ENCODE results near the gene EIF4G2. TPM values are rescaled to one million over a fixed set of nuclear protein-coding genes. Genes with fewer than 3 reads are reported as not detected.

EIF4G2 gene
- total RNA-seq, 1 donor from 2014 or later: 769 TPM

DNA sequence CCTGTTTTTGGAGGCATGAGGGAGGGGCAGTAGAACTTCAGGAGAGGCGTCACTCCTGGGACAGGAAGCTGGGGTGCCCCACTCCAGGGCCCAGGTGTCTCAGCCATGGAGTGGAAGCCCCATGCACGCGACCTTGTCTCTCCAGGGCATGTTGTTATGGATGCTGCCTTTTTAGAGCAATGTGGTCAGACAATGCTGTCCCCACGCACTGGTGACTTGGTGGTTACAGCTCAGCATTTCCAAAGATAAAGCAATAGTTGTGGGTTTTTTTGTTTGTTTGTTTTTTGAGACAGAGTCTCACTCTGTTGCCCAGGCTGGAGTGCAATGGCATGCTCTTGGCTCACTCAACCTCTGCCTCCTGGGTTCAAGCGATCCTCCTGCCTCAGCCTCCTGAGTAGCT lies 22.3 kb downstream of the EIF4G2 start:
- Mint-ChIP-seq H3K4me3 (no peak overlapping the region), H3K27ac (no peak overlapping the region)
- POLR2A ChIA-PET: no interaction called here

DNA sequence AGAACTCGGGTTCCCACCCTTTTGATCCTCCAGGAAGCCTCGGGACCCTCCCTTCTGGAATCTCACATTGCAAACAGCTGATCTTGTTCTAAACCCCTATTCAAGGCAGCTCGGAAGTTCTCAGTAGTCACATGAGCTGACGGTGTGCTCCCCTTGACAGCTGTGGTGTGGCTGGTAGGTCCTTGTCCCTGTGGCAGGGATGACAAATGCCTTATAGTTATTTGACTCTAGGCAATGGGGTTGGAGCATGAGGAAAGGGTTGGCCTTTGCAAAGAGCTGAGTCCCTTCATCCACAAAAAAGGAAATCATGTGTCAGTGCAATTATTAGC lies 23.6 kb downstream of the EIF4G2 start:
- no peak for ATAC-seq (ENCODE audit: low read depth)
- Mint-ChIP-seq H3K36me3 (ENCODE audit: low read depth) (peaks cover 2% of the 10 kb centered on the region), H3K27me3 (no peaks in the 10 kb centered on the region), H3K4me1 (no peaks in the 10 kb centered on the region), H3K27ac (no peak overlapping the region), H3K4me3 (no peak overlapping the region), H3K9me3 (no peaks in the 10 kb centered on the region)
- no peak for DNase-seq
- CTCF ChIA-PET: no interaction called here
- TF ChIP-seq, protein P1, sequence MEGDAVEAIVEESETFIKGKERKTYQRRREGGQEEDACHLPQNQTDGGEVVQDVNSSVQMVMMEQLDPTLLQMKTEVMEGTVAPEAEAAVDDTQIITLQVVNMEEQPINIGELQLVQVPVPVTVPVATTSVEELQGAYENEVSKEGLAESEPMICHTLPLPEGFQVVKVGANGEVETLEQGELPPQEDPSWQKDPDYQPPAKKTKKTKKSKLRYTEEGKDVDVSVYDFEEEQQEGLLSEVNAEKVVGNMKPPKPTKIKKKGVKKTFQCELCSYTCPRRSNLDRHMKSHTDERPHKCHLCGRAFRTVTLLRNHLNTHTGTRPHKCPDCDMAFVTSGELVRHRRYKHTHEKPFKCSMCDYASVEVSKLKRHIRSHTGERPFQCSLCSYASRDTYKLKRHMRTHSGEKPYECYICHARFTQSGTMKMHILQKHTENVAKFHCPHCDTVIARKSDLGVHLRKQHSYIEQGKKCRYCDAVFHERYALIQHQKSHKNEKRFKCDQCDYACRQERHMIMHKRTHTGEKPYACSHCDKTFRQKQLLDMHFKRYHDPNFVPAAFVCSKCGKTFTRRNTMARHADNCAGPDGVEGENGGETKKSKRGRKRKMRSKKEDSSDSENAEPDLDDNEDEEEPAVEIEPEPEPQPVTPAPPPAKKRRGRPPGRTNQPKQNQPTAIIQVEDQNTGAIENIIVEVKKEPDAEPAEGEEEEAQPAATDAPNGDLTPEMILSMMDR (IDR thresholded peaks at IDR 0.05): no peak
- intact Hi-C loops (cut with micrococcal nuclease): no loop called here
- POLR2A ChIA-PET: no interaction called here

More for the DNA sequence above, 22.3 kb downstream of the EIF4G2 start:
- no peaks in the 10 kb centered on the region for H3K36me3 Mint-ChIP-seq (ENCODE audit: low read depth)
- no peak for DNase-seq
- no peaks in the 10 kb centered on the region for H3K9me3 Mint-ChIP-seq
- H3K27me3 Mint-ChIP-seq: no peaks in the 10 kb centered on the region
- ATAC-seq (ENCODE audit: low read depth): no peak
- TF ChIP-seq, protein P1 (IDR thresholded peaks at IDR 0.05): no peak
- intact Hi-C loops (cut with micrococcal nuclease): no loop called here
- no peaks in the 10 kb centered on the region for H3K4me1 Mint-ChIP-seq
- CTCF ChIA-PET: no interaction called here

DNA sequence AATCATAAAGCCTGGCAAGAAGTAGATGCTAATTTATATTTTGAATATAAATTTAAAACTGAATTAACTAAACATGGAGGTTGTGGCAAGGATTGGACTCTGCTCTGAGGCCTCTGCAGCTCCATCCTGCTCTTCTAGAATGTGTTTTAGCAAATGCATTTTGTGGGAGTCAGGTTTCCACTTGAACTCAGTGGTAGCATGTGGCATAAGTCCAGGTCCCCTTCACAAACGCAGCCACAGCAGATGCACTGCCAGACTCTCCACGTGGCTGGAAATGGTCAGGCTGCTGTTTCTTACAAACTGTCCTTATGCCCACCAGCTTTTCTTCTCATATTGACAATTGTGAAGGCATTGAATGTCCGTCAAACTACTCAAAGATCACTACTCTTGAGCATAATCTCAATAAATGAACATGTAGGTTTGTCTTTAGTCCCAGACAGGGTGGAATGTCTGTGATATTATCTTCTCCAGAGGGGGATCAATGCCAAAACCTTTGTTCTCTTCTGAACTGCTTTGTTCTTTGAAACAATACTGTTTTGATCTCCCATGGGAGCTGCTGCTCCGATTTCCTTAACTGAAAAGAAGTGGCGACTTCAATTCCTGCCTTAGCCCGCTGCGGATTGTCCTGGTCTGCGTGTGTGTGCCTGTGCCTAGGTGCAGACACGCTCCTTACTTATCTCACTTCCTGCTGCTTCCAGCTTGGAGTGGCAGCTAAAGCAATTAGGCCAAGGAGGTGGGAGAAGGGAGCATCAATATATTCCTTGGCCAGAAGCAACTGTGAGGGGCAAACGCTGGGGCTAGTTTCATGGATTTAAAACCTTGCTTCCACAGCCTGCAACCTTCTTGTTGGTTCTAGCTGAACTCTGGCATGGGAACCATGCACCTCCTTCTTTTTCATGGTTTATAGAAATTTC lies 24.2 kb downstream of the EIF4G2 start:
- Mint-ChIP-seq H3K4me1 (no peaks in the 10 kb centered on the region), H3K36me3 (ENCODE audit: low read depth) (peaks cover 9% of the 10 kb centered on the region), H3K27ac (no peak overlapping the region), H3K4me3 (no peak overlapping the region), H3K9me3 (no peaks in the 10 kb centered on the region), H3K27me3 (no peaks in the 10 kb centered on the region)
- TF ChIP-seq, protein P1 (IDR thresholded peaks at IDR 0.05): no peak
- ATAC-seq (ENCODE audit: low read depth) (no peak), DNase-seq (no peak)
- ChIA-PET POLR2A (no interaction called here), CTCF (no interaction called here)
- intact Hi-C loops (cut with micrococcal nuclease): no loop called here

DNA sequence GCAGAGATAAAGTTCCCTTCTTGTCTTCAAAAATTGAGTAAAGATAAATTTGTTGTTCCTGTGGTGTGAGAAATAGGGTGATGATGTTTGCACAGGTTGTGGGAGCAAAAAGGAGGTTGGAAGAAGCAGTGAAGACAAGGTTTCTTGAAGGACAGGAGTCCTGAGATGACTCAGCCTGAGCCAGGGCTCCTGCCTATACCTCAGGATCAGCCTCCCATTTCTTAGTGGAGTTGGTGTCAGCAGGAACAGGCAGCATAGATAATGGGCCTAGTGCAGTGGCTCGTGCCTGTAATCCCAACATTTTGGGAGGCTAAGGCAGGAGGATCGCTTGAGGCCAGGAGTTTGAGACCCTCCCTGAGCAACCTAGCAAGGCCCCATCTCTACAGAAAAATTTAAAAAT lies 28.7 kb downstream of the EIF4G2 start:
- peak overlapping the region; percentile 20 for H3K27ac Mint-ChIP-seq
- ChIA-PET CTCF (no interaction called here), POLR2A (no interaction called here)
- H3K4me3 Mint-ChIP-seq: no peak overlapping the region
- TF ChIP-seq, protein P1 (IDR thresholded peaks at IDR 0.05): no peak
- no peaks in the 10 kb centered on the region for H3K4me1 Mint-ChIP-seq
- intact Hi-C loops (cut with micrococcal nuclease): no loop called here
- DNase-seq (no peak), ATAC-seq (ENCODE audit: low read depth) (no peak)
- no peaks in the 10 kb centered on the region for H3K9me3 Mint-ChIP-seq
- no peaks in the 10 kb centered on the region for H3K27me3 Mint-ChIP-seq
- peaks cover 50% of the 10 kb centered on the region for H3K36me3 Mint-ChIP-seq (ENCODE audit: low read depth)

DNA sequence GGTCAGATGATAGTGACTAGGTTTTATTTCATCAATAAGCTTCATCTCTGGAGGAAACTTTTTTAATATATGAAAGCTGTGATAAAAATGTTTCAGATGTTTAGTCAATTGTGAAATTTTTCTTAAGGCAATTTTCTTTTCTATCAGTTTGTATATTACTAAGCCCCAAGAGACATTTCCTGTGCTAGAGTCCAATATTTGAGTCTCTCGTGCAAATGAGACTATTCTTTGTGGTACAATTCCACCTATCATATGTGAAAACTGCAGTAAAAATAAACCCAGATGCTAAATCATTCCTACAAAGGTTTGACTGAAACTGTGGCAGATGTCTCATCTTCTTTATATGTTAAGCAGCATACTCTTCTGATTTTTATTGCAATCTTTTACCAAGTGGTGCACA lies 29.6 kb downstream of the EIF4G2 start:
- ChIA-PET POLR2A (no interaction called here), CTCF (no interaction called here)
- ATAC-seq (ENCODE audit: low read depth) (no peak), DNase-seq (no peak)
- Mint-ChIP-seq H3K9me3 (no peaks in the 10 kb centered on the region), H3K27ac (no peak overlapping the region), H3K27me3 (no peaks in the 10 kb centered on the region), H3K4me3 (no peak overlapping the region), H3K4me1 (no peaks in the 10 kb centered on the region), H3K36me3 (ENCODE audit: low read depth) (peaks cover 59% of the 10 kb centered on the region)
- intact Hi-C loops (cut with micrococcal nuclease): no loop called here
- TF ChIP-seq, protein P1 (IDR thresholded peaks at IDR 0.05): no peak
